OCI-LY7 (cell line): ENCODE results near the gene AZGP1. TPM values are rescaled to one million over a fixed set of nuclear protein-coding genes. Genes with fewer than 3 reads are reported as not detected.
"Not testable (repeated sequence)": the region's sequence is repeated elsewhere in the genome, so short reads cannot be mapped to it uniquely, and the experiment has no call there.

Experiments
- BruUV-seq: library from RNA; stranded (reverse); fragments of 400-500 nt; replicated peaks from 2 replicates; lab custom pipeline; 2021; lab: Mats Ljungman, UMichigan
- CTCF ChIA-PET: fragments of 300-600 bp; sonication (Branson Sonifier 250); formaldehyde crosslinking; loops from one replicate; lab custom pipeline; 2022; ENCODE audit warnings: antibody characterized with exemption; ENCODE audit not compliant: unreplicated experiment; lab: Charles Lee
- POLR2A ChIA-PET: fragments of 300-600 bp; sonication (Branson Sonifier 250); formaldehyde crosslinking; loops from one replicate; lab custom pipeline; 2022; ENCODE audit warnings: antibody characterized with exemption; lab: Charles Lee
- DNase-seq: peaks from one replicate; pipeline ENCODE4 v3.0.0-alpha.2; 2015; ENCODE audit warnings: low spot score
- H2AFZ ChIP-seq: fragments of 200-600 bp; sonication (generic), shearing (Covaris generic); 2 replicates; pipeline ENCODE4 v1.6.1; 2014; ENCODE audit warnings: mild to moderate bottlenecking, antibody characterized with exemption, low read length, moderate library complexity
- H3K27ac ChIP-seq: fragments of 200-600 bp; sonication (generic); 2 replicates; pipeline ENCODE4 v1.5.1; 2014; ENCODE audit warnings: mixed run types, low read depth, mild to moderate bottlenecking, moderate library complexity, low read length, inconsistent platforms; ENCODE audit not compliant: poor library complexity, severe bottlenecking
- H3K36me3 ChIP-seq: fragments of 200-600 bp; sonication (generic); 2 replicates; pipeline ENCODE4 v1.6.1; 2014; ENCODE audit warnings: mild to moderate bottlenecking, antibody characterized with exemption, low read length, moderate library complexity, mixed read lengths; ENCODE audit not compliant: insufficient read depth
- H3K4me1 ChIP-seq: fragments of 200-600 bp; sonication (generic); 2 replicates; pipeline ENCODE4 v1.5.1; 2014; ENCODE audit warnings: mild to moderate bottlenecking, low read length; ENCODE audit not compliant: insufficient read depth, poor library complexity, severe bottlenecking
- H3K4me2 ChIP-seq: fragments of 200-600 bp; sonication (generic); 2 replicates; pipeline ENCODE4 v1.6.1; 2014; ENCODE audit warnings: mild to moderate bottlenecking, low read length
- H3K4me3 ChIP-seq: fragments of 200-600 bp; sonication (generic); 2 replicates; pipeline ENCODE4 v1.5.1; 2014; ENCODE audit warnings: mild to moderate bottlenecking, low read depth, low read length; ENCODE audit not compliant: poor library complexity, severe bottlenecking
- H3K79me2 ChIP-seq: fragments of 200-600 bp; sonication (generic); 2 replicates; pipeline ENCODE4 v1.6.1; 2016; ENCODE audit warnings: low read depth, mild to moderate bottlenecking, low read length, moderate library complexity, mixed read lengths; ENCODE audit not compliant: insufficient read depth
- H3K9me2 ChIP-seq: fragments of 200-600 bp; sonication (generic); 2 replicates; pipeline ENCODE4 v1.6.1; 2016; ENCODE audit warnings: mild to moderate bottlenecking, low read length, mixed read lengths; ENCODE audit not compliant: insufficient read depth
- H3K9me3 ChIP-seq: fragments of 200-600 bp; sonication (generic); 2 replicates; pipeline ENCODE4 v1.6.1; 2014; ENCODE audit warnings: mild to moderate bottlenecking, mixed run types, low read length, mixed read lengths
- H4K20me1 ChIP-seq: fragments of 200-600 bp; sonication (generic); 2 replicates; pipeline ENCODE4 v1.6.1; 2014; ENCODE audit warnings: mild to moderate bottlenecking, antibody characterized with exemption, low read length, moderate library complexity, mixed read lengths; ENCODE audit not compliant: insufficient read depth
- CTCF ChIP-seq: fragments of 200-600 bp; sonication (generic); conservative IDR thresholded peaks from 2 replicates; pipeline ENCODE4 v1.5.1; 2014; ENCODE audit warnings: mild to moderate bottlenecking, antibody characterized with exemption, low read length, moderate library complexity, mixed read lengths
- EZH2phosphoT487 ChIP-seq: fragments of 200-600 bp; sonication (generic); IDR thresholded peaks from 2 replicates; pipeline ENCODE4 v1.6.1; 2018; ENCODE audit warnings: low read depth, borderline replicate concordance, mild to moderate bottlenecking, mixed run types, antibody characterized with exemption, low read length, moderate library complexity, mixed read lengths
- intact Hi-C: fragments of 100-400 bp; cut with micrococcal nuclease; formaldehyde crosslinking; loops from one replicate; pipeline ENCODE4 v1.10.0; 2022; ENCODE audit not compliant: unreplicated experiment
- total RNA-seq, 2 experiments: library from RNA; depleted of rRNA in 1 of 2; stranded (reverse); fragments of >200 nt in 1 of 2; shearing (Covaris generic) in 1 of 2; gene quantifications; 2 replicates each; pipeline ENCODE4 v1.2.3, GENCODE V29; 2014 to 2022

Gene AZGP1
- total RNA-seq, 2 experiments from 2014 or later, result 0.60 to 0.89 TPM

- BruUV-seq, result no TSS peak
- H3K79me2 ChIP-seq, result no peaks in the 10 kb centered on the region
- CTCF ChIA-PET, result no interaction called here
- no peak for TF ChIP-seq EZH2phosphoT487
- TF ChIP-seq CTCF, result no peak
- no peaks in the 10 kb centered on the region for H4K20me1 ChIP-seq
- no peak for DNase-seq
- H3K9me2 ChIP-seq, result no peaks in the 10 kb centered on the region
- H3K9me3 ChIP-seq, result no peaks in the 10 kb centered on the region
- no peak overlapping the region for H3K4me3 ChIP-seq
- no peak overlapping the region for H2AFZ ChIP-seq
- H3K4me2 ChIP-seq, result no peak overlapping the region
- no peaks in the 10 kb centered on the region for H3K36me3 ChIP-seq
- no peak overlapping the region for H3K27ac ChIP-seq
- H3K4me1 ChIP-seq, result peaks cover 7% of the 10 kb centered on the region
- POLR2A ChIA-PET, result no interaction called here
- intact Hi-C loops, result no loop called here
Observed at GRCh38 chr7:99971242-99971641, 4.6 kb downstream of the AZGP1 start.

- H3K9me2 ChIP-seq, DNase-seq, H3K27ac ChIP-seq, CTCF ChIA-PET, H3K4me2 ChIP-seq, H3K36me3 ChIP-seq, BruUV-seq, H3K4me3 ChIP-seq, H3K79me2 ChIP-seq, H3K9me3 ChIP-seq, H3K4me1 ChIP-seq, H2AFZ ChIP-seq, H4K20me1 ChIP-seq, intact Hi-C loops: not testable (repeated sequence)
- POLR2A ChIA-PET, result interaction anchor here (0.7 kb wide), 1 partner anchor 93 kb away, joined by 4 read pairs; no protein-coding TSS in a partner anchor
Observed at GRCh38 chr7:99969813-99970212, 6.0 kb downstream of the AZGP1 start.

GRCh38 chr7:99969298-99969697, 6.5 kb downstream of the AZGP1 start:
- no peak overlapping the region for H3K4me3 ChIP-seq
- TF ChIP-seq EZH2phosphoT487 (no peak), CTCF (no peak)
- H2AFZ ChIP-seq, result no peak overlapping the region
- ChIA-PET POLR2A (interaction anchor here (0.7 kb wide), 3 partner anchors 31 to 136 kb away, joined by 3 to 4 read pairs (median 3); no protein-coding TSS in a partner anchor), CTCF (no interaction called here)
- no peaks in the 10 kb centered on the region for H3K79me2 ChIP-seq
- no peak overlapping the region for H3K27ac ChIP-seq
- H3K9me2 ChIP-seq, result no peaks in the 10 kb centered on the region
- H4K20me1 ChIP-seq, result no peaks in the 10 kb centered on the region
- H3K4me2 ChIP-seq, result no peak overlapping the region
- H3K4me1 ChIP-seq, result no peaks in the 10 kb centered on the region
- intact Hi-C loops, result no loop called here
- no peak for DNase-seq
- no peaks in the 10 kb centered on the region for H3K36me3 ChIP-seq
- no TSS peak for BruUV-seq
- no peaks in the 10 kb centered on the region for H3K9me3 ChIP-seq
